Kidney capillary endothelial cell (primary cell): ENCODE results near the gene TMEM229A.
"Not testable (repeated sequence)": the region's sequence is repeated elsewhere in the genome, so short reads cannot be mapped to it uniquely, and the experiment has no call there.

ENCODE experiments used
- DNase-seq: peaks from one replicate; pipeline ENCODE4 v3.0.0-alpha.2; 2018; ENCODE audit warnings: low spot score

TMEM229A gene

GRCh38 chr7:124032369-124033094 lies at the start of gene TMEM229A:
TMEM229A (minus strand) TSS chr7:124033067; CDS start chr7:124033003, 64 bp downstream.
- DNase-seq, result peak; percentile 48

- DNase-seq, result not testable (repeated sequence)
Measured at GRCh38 chr7:124082234-124082633, 49.4 kb upstream of the TMEM229A start.

- DNase-seq, result no peak
Measured at GRCh38 chr7:124077546-124077945, 44.7 kb upstream of the TMEM229A start.

GRCh38 chr7:124076841-124077240 lies 44.0 kb upstream of the TMEM229A start:
- no peak for DNase-seq

- no peak for DNase-seq
Measured at GRCh38 chr7:124074007-124074406, 41.1 kb upstream of the TMEM229A start.

GRCh38 chr7:124073310-124073645 lies 40.4 kb upstream of the TMEM229A start:
- no peak for DNase-seq

GRCh38 chr7:124072603-124073309 lies 39.9 kb upstream of the TMEM229A start:
- DNase-seq, result peak; percentile 16

- DNase-seq, result no peak
Measured at GRCh38 chr7:124071843-124072242, 39.0 kb upstream of the TMEM229A start.

GRCh38 chr7:124062171-124062570 lies 29.3 kb upstream of the TMEM229A start:
- DNase-seq, result no peak

GRCh38 chr7:124060528-124060927 lies 27.7 kb upstream of the TMEM229A start:
- no peak for DNase-seq

GRCh38 chr7:124059375-124059774 lies 26.5 kb upstream of the TMEM229A start:
- no peak for DNase-seq

GRCh38 chr7:124058515-124058914 lies 25.6 kb upstream of the TMEM229A start:
- no peak for DNase-seq

- DNase-seq, result no peak
Measured at GRCh38 chr7:124057872-124058271, 25.0 kb upstream of the TMEM229A start.

- no peak for DNase-seq
Measured at GRCh38 chr7:124056234-124056633, 23.4 kb upstream of the TMEM229A start.

GRCh38 chr7:124051681-124052377 lies 19.0 kb upstream of the TMEM229A start:
- no peak for DNase-seq

GRCh38 chr7:124042826-124043225 lies 10.0 kb upstream of the TMEM229A start:
- no peak for DNase-seq

GRCh38 chr7:124041439-124041838 lies 8.6 kb upstream of the TMEM229A start:
- no peak for DNase-seq

GRCh38 chr7:124037902-124038301 lies 5.0 kb upstream of the TMEM229A start:
- not testable (repeated sequence) for DNase-seq

- no peak for DNase-seq
Measured at GRCh38 chr7:124035706-124036105, 2.8 kb upstream of the TMEM229A start.

- DNase-seq, result no peak
Measured at GRCh38 chr7:124034754-124035100, 1.9 kb upstream of the TMEM229A start.

- DNase-seq, result no peak
Measured at GRCh38 chr7:124033807-124034753, 1.2 kb upstream of the TMEM229A start.
